Nephron (organoid): ENCODE results near the gene KL.

Experiments
- H3K27ac Mint-ChIP-seq, 3 experiments: 2 replicates each; pipeline ENCODE4 v1.8.0; 2020; ENCODE audit warnings: mixed read lengths in 3 of 3, mild to moderate bottlenecking in 2 of 3, moderate library complexity in 1 of 3
- H3K27me3 Mint-ChIP-seq: 2 replicates; pipeline ENCODE4 v1.8.0; 2021; ENCODE audit warnings: low read depth, mild to moderate bottlenecking, moderate library complexity, mixed read lengths
- H3K36me3 Mint-ChIP-seq: 2 replicates; pipeline ENCODE4 v1.8.0; 2020; ENCODE audit warnings: low read depth, mixed read lengths
- H3K4me1 Mint-ChIP-seq: 2 replicates; pipeline ENCODE4 v1.8.0; 2020; ENCODE audit warnings: mixed read lengths
- H3K4me3 Mint-ChIP-seq, 3 experiments: 2 replicates each; pipeline ENCODE4 v1.8.0; 2020; ENCODE audit warnings: mild to moderate bottlenecking in 3 of 3, mixed read lengths in 3 of 3, moderate library complexity in 2 of 3
- H3K9me3 Mint-ChIP-seq: 2 replicates; pipeline ENCODE4 v1.8.0; 2020; ENCODE audit warnings: mixed read lengths
- TF ChIP-seq, protein P1 (sequence below), 3 experiments: fragments of 200-600 bp; sonication (generic); IDR thresholded peaks; one replicate each; pipeline ENCODE4 v1.5.0; 2021; ENCODE audit warnings: antibody characterized with exemption in 3 of 3; ENCODE audit not compliant: unreplicated experiment in 3 of 3

KL gene

DNA sequence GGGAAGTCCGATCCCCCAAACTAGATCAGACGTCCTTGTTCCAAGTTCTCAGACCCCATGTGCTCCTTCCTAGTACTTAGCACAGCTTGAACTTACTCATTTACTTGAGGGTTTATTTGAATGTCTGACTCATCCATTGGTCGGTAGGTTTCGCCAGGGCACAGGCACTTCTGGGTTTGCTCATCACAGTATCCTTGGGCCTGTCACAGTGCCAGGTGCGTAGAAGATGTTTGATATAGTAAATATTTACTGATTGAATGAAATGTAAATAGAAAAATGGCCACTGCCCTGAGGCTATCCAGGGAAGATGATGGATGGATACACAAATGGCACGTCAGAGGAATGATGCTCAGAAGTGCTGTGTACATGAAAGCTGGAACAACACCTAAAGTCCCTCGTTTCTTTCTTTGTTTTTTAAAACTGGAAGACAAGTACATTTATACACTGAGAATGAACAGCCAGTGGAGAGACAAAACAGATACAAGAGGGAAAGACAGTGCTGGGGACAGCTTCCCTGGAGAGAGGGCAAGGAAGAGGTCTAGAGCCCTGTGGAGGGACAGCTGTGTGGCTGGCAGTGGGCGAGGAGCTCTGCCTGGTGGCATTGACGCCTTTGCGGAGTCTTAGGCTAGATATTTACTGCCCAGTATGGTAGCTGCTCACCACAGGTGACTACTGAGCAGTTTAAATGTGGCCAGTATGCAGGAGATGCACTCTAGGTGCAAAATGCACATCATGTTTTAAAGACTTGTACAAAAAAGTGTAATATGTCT lies 31.2 kb upstream of the KL start:
- Mint-ChIP-seq H3K36me3 (no peaks in the 10 kb centered on the region), H3K9me3 (no peaks in the 10 kb centered on the region), H3K27me3 (peaks cover 7% of the 10 kb centered on the region), H3K27ac (no peak overlapping the region), H3K4me3 (no peak overlapping the region), H3K4me1 (peaks cover 9% of the 10 kb centered on the region)
- TF ChIP-seq, protein P1, sequence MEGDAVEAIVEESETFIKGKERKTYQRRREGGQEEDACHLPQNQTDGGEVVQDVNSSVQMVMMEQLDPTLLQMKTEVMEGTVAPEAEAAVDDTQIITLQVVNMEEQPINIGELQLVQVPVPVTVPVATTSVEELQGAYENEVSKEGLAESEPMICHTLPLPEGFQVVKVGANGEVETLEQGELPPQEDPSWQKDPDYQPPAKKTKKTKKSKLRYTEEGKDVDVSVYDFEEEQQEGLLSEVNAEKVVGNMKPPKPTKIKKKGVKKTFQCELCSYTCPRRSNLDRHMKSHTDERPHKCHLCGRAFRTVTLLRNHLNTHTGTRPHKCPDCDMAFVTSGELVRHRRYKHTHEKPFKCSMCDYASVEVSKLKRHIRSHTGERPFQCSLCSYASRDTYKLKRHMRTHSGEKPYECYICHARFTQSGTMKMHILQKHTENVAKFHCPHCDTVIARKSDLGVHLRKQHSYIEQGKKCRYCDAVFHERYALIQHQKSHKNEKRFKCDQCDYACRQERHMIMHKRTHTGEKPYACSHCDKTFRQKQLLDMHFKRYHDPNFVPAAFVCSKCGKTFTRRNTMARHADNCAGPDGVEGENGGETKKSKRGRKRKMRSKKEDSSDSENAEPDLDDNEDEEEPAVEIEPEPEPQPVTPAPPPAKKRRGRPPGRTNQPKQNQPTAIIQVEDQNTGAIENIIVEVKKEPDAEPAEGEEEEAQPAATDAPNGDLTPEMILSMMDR (IDR thresholded peaks at IDR 0.05; ENCODE audit: unreplicated experiment in 3 of 3) = no peak

DNA sequence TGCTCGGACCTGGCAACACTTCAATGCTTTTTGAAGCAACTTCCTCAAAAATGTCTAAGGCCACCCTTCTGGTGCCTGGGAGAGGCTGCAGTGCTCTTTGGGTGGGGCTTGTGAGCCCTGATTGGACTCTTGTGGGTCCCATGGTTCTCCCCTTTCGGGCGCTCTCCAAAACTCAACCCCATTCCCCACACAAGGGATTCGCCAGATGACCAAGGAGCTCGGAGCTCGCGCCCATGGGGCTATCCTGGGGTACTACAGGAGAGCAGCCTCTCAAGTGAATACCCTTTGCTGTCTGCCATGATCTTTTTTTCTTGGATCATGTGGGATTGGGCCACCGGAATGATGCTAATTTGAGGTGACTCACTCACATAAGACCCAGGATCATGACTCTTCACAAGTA lies 29.7 kb upstream of the KL start:
- Mint-ChIP-seq H3K27ac (no peak overlapping the region), H3K36me3 (no peaks in the 10 kb centered on the region), H3K4me1 (peaks cover 9% of the 10 kb centered on the region), H3K27me3 (peaks cover 11% of the 10 kb centered on the region), H3K9me3 (no peaks in the 10 kb centered on the region), H3K4me3 (no peak overlapping the region)
- TF ChIP-seq, protein P1 (IDR thresholded peaks at IDR 0.05; ENCODE audit: unreplicated experiment in 3 of 3) = no peak

DNA sequence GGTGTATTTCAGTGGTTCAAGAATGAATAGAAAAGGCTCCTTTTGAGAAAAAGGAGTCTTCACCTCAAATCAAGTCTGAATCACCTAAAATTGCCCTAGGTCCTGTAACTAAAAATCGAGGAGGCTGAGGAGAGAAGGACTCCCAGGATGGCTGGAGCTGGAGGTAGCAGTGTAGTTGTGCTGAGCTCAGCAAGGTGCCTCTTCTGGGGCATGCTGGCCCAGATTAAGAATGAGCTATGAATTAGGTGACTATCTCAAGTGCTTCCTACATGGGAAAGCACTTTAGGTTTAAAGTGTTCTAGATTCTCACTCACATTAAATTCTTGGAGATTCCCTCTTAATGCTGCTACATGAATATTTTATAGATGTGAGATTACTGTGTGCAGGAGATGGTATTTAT lies 28.8 kb upstream of the KL start:
- H3K4me1 Mint-ChIP-seq = peaks cover 9% of the 10 kb centered on the region
- H3K4me3 Mint-ChIP-seq = no peak overlapping the region
- H3K9me3 Mint-ChIP-seq = no peaks in the 10 kb centered on the region

DNA sequence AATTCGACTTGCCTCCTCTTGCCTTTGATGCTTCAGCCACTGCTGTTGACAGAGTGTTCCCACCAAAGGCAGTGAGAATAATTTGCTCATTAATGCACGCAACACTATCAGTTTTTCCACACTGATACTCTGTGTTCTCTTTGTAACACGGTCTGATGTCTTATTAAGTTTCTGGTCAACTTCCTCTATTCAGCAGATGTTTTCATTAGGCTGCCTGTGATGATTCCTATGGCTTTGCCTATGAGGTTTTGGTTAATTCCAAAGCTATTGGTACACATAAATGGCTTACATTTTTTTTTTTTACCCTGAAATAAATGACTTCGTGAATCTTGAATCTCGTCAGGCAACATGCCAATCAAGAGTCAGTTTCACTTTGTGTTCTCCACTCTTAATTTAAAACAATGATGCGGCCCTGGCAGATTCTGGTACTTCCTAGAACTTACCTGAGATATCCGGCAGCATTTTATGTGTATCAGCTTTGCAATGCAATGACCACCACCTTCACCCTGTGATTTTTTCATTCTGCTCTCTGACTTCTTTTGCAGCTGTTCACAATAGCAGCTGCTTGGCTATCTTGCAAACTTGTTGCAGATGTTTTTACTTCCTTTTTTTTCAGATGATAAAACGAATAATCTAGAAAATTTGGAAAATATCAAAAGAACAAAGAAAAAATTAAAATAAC lies 27.5 kb upstream of the KL start:
- Mint-ChIP-seq H3K36me3 (no peaks in the 10 kb centered on the region), H3K27ac (peak overlapping the region in 1 of 3 experiments; percentile 39), H3K27me3 (peaks cover 10% of the 10 kb centered on the region), H3K9me3 (no peaks in the 10 kb centered on the region), H3K4me1 (peaks cover 9% of the 10 kb centered on the region), H3K4me3 (no peak overlapping the region)
- TF ChIP-seq, protein P1 (IDR thresholded peaks at IDR 0.05; ENCODE audit: unreplicated experiment in 3 of 3) = no peak

More for the DNA sequence above, 28.8 kb upstream of the KL start:
- H3K27me3 Mint-ChIP-seq = peaks cover 12% of the 10 kb centered on the region
- no peaks in the 10 kb centered on the region for H3K36me3 Mint-ChIP-seq
- TF ChIP-seq, protein P1 (IDR thresholded peaks at IDR 0.05; ENCODE audit: unreplicated experiment in 3 of 3) = no peak
- H3K27ac Mint-ChIP-seq = no peak overlapping the region

DNA sequence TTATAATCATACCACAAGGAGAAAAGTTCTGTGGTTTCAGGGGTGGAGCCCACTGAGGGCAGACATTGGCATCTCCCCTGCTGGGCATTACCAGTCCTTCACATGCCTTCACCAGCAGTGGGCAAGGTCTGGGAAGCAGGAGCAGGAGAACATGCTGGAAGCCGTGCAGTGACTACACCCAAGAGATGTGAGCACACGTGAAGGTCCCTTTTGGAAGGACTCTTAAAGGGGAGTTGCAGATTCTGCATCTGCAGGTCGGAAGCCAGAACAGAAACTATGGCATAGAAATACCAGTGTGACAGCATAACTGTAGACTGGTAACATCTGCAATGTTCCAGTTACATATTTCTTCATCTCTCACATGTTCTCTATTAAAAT lies 26.9 kb upstream of the KL start:
- Mint-ChIP-seq H3K36me3 (no peaks in the 10 kb centered on the region), H3K27me3 (peaks cover 10% of the 10 kb centered on the region), H3K4me3 (no peak overlapping the region), H3K9me3 (no peaks in the 10 kb centered on the region), H3K4me1 (peaks cover 9% of the 10 kb centered on the region), H3K27ac (no peak overlapping the region)
- TF ChIP-seq, protein P1 (IDR thresholded peaks at IDR 0.05; ENCODE audit: unreplicated experiment in 3 of 3) = no peak
